ENCODE measurements around the gene LRRC63.

LRRC63 gene

GRCh38 chr13:46313432-46314257 is 101.9 kb downstream of the LRRC63 start:
- DNase-seq = no peak

GRCh38 chr13:46314587-46314986 is 102.9 kb downstream of the LRRC63 start:
- no peak for DNase-seq

- DNase-seq = no peak
These were observed 103.3 kb downstream of the LRRC63 start for GRCh38 chr13:46315036-46315435.

- DNase-seq = no peak
These were observed 103.9 kb downstream of the LRRC63 start for GRCh38 chr13:46315491-46316075.

GRCh38 chr13:46317120-46317519 is 105.4 kb downstream of the LRRC63 start:
- DNase-seq = no peak

GRCh38 chr13:46318986-46319385 is 107.3 kb downstream of the LRRC63 start:
- DNase-seq = no peak

GRCh38 chr13:46320406-46320805 is 108.7 kb downstream of the LRRC63 start:
- DNase-seq = no peak

- DNase-seq = no peak
These were observed 109.1 kb downstream of the LRRC63 start for GRCh38 chr13:46320821-46321220.

- DNase-seq = peak; percentile 41
These were observed 109.9 kb downstream of the LRRC63 start for GRCh38 chr13:46321494-46322225.

- no peak for DNase-seq
These were observed 113.2 kb downstream of the LRRC63 start for GRCh38 chr13:46324976-46325375.

All from right hindlimb (tissue), 1 donor.